GM23248 (cell line): Measurements from ENCODE around the gene ACVR1.

Experiments used
- EZH2 ChIP-seq: fragments of 200-600 bp; sonication (generic); IDR thresholded peaks from 2 replicates; pipeline ENCODE4 v1.6.1; 2018; ENCODE audit warnings: antibody characterized with exemption, mild to moderate bottlenecking; ENCODE audit not compliant: insufficient read depth, poor library complexity, severe bottlenecking
- EZH2phosphoT487 ChIP-seq: fragments of 200-600 bp; sonication (generic); IDR thresholded peaks from 2 replicates; pipeline ENCODE4 v1.6.1; 2018; ENCODE audit warnings: antibody characterized with exemption, moderate library complexity, mild to moderate bottlenecking, low read depth; ENCODE audit not compliant: insufficient read depth

GRCh38 chr2:157813467-157813866 is 62.7 kb downstream of the ACVR1 start:
- TF ChIP-seq EZH2 (no peak), EZH2phosphoT487 (no peak)
